HTERT RPE-1 (cell line): ENCODE results near the gene SNX9.
"Not testable (repeated sequence)": the region's sequence is repeated elsewhere in the genome, so short reads cannot be mapped to it uniquely, and the experiment has no call there.

ENCODE experiments used
- in situ Hi-C: fragments of 300-500 bp; cut with MboI; formaldehyde crosslinking; loops from 4 replicates; pipeline ENCODE4 v1.14.3; 2020; ENCODE audit warnings: low sequenced_read_pairs

The SNX9 gene

GRCh38 chr6:157853902-157854502 lies 31.0 kb downstream of the SNX9 start:
- in situ Hi-C loops, result no loop called here

- in situ Hi-C loops, result no loop called here
Observed at GRCh38 chr6:157855325-157855724, 32.3 kb downstream of the SNX9 start.

GRCh38 chr6:157855804-157856203 lies 32.8 kb downstream of the SNX9 start:
- in situ Hi-C loops, result not testable (repeated sequence)

GRCh38 chr6:157858664-157859063 lies 35.6 kb downstream of the SNX9 start:
- in situ Hi-C loops, result not testable (repeated sequence)

GRCh38 chr6:157859775-157860504 lies 36.9 kb downstream of the SNX9 start:
- in situ Hi-C loops, result no loop called here

- in situ Hi-C loops, result no loop called here
Observed at GRCh38 chr6:157860505-157860991, 37.5 kb downstream of the SNX9 start.

GRCh38 chr6:157861184-157861583 lies 38.1 kb downstream of the SNX9 start:
- in situ Hi-C loops, result no loop called here

GRCh38 chr6:157861814-157862213 lies 38.8 kb downstream of the SNX9 start:
- in situ Hi-C loops, result no loop called here

GRCh38 chr6:157862706-157863105 lies 39.7 kb downstream of the SNX9 start:
- in situ Hi-C loops, result no loop called here

GRCh38 chr6:157864185-157864761 lies 41.2 kb downstream of the SNX9 start:
- in situ Hi-C loops, result no loop called here

- in situ Hi-C loops, result no loop called here
Observed at GRCh38 chr6:157865249-157865648, 42.2 kb downstream of the SNX9 start.

- in situ Hi-C loops, result no loop called here
Observed at GRCh38 chr6:157867155-157867559, 44.1 kb downstream of the SNX9 start.

GRCh38 chr6:157867981-157868380 lies 44.9 kb downstream of the SNX9 start:
- in situ Hi-C loops, result no loop called here

- in situ Hi-C loops, result no loop called here
Observed at GRCh38 chr6:157868835-157869234, 45.8 kb downstream of the SNX9 start.

- in situ Hi-C loops, result no loop called here
Observed at GRCh38 chr6:157869673-157870302, 46.7 kb downstream of the SNX9 start.

- in situ Hi-C loops, result no loop called here
Observed at GRCh38 chr6:157873735-157874344, 50.8 kb downstream of the SNX9 start.

GRCh38 chr6:157877149-157877548 lies 54.1 kb downstream of the SNX9 start:
- in situ Hi-C loops, result no loop called here

GRCh38 chr6:157877573-157878438 lies 54.8 kb downstream of the SNX9 start:
- in situ Hi-C loops, result no loop called here

- in situ Hi-C loops, result no loop called here
Observed at GRCh38 chr6:157879034-157879872, 56.2 kb downstream of the SNX9 start.
